ENCODE measurements around the gene FAM89A.

- TF ChIP-seq JUND (IDR thresholded peaks at IDR 0.05; ENCODE audit: low read length) = no peak
- no peak for TF ChIP-seq YY1 (IDR thresholded peaks at IDR 0.05; ENCODE audit: low read depth, low read length)
- no peak for TF ChIP-seq TBP (IDR thresholded peaks at IDR 0.05; ENCODE audit: low read depth, low read length)
- no peak for TF ChIP-seq POLR2AphosphoS5 (IDR thresholded peaks at IDR 0.05; ENCODE audit: low read depth, low read length)
- TF ChIP-seq MAX (IDR thresholded peaks at IDR 0.05) = no peak
- no peak for TF ChIP-seq CTCF (IDR thresholded peaks at IDR 0.05; ENCODE audit: control extremely low read depth in 1 of 3, insufficient read depth in 1 of 3, low read depth in 1 of 3, low read length in 3 of 3)
- no peak for TF ChIP-seq TAF1 (IDR thresholded peaks at IDR 0.05; ENCODE audit: low read depth, low read length)
- TF ChIP-seq SIRT6 (IDR thresholded peaks at IDR 0.05; ENCODE audit: low read length) = no peak
These were observed 26.6 kb downstream of the FAM89A start for GRCh38 chr1:231013391-231014015.
